ENCODE data around the gene ARMS2.

- TF ChIP-seq POLR2A (IDR thresholded peaks at IDR 0.05) (no peak), CTCF (IDR thresholded peaks at IDR 0.05) (no peak)
Observed at GRCh38 chr10:122494833-122495232, 40.4 kb downstream of the ARMS2 start.

Data from right lobe of liver (tissue), 4 donors.